ENCODE measurements around the gene TLR8.
A peak's percentile ranks its signal among the peaks of the same experiment; 100 is the strongest.

Gene TLR8

GRCh38 chrX:12878536-12878935 is 27.9 kb upstream of the TLR8 start:
- TF ChIP-seq SIN3A (IDR thresholded peaks at IDR 0.05; ENCODE audit: borderline replicate concordance, insufficient read depth, low read length), result no peak
- TF ChIP-seq FOXP2 (optimal IDR thresholded peaks at IDR 0.05; ENCODE audit: borderline replicate concordance, extremely low read depth, extremely low read length, insufficient read depth), result no peak
- TF ChIP-seq, protein P1, sequence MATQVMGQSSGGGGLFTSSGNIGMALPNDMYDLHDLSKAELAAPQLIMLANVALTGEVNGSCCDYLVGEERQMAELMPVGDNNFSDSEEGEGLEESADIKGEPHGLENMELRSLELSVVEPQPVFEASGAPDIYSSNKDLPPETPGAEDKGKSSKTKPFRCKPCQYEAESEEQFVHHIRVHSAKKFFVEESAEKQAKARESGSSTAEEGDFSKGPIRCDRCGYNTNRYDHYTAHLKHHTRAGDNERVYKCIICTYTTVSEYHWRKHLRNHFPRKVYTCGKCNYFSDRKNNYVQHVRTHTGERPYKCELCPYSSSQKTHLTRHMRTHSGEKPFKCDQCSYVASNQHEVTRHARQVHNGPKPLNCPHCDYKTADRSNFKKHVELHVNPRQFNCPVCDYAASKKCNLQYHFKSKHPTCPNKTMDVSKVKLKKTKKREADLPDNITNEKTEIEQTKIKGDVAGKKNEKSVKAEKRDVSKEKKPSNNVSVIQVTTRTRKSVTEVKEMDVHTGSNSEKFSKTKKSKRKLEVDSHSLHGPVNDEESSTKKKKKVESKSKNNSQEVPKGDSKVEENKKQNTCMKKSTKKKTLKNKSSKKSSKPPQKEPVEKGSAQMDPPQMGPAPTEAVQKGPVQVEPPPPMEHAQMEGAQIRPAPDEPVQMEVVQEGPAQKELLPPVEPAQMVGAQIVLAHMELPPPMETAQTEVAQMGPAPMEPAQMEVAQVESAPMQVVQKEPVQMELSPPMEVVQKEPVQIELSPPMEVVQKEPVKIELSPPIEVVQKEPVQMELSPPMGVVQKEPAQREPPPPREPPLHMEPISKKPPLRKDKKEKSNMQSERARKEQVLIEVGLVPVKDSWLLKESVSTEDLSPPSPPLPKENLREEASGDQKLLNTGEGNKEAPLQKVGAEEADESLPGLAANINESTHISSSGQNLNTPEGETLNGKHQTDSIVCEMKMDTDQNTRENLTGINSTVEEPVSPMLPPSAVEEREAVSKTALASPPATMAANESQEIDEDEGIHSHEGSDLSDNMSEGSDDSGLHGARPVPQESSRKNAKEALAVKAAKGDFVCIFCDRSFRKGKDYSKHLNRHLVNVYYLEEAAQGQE (IDR thresholded peaks at IDR 0.05; ENCODE audit: insufficient read depth in 1 of 2, low read depth in 2 of 2, low read length in 2 of 2), result no peak
- no peak for TF ChIP-seq TAF1 (IDR thresholded peaks at IDR 0.05; ENCODE audit: borderline replicate concordance, insufficient read depth, low read length)
- TF ChIP-seq POLR2AphosphoS5 (IDR thresholded peaks at IDR 0.05; ENCODE audit: low read depth, low read length), result no peak

GRCh38 chrX:12881914-12882313 is 24.5 kb upstream of the TLR8 start:
- TF ChIP-seq POLR2AphosphoS5 (IDR thresholded peaks at IDR 0.05; ENCODE audit: low read depth, low read length) (no peak), SIN3A (IDR thresholded peaks at IDR 0.05; ENCODE audit: borderline replicate concordance, insufficient read depth, low read length) (no peak), TAF1 (IDR thresholded peaks at IDR 0.05; ENCODE audit: borderline replicate concordance, insufficient read depth, low read length) (no peak), FOXP2 (optimal IDR thresholded peaks at IDR 0.05; ENCODE audit: borderline replicate concordance, extremely low read depth, extremely low read length, insufficient read depth) (no peak)
- TF ChIP-seq, protein P1 (IDR thresholded peaks at IDR 0.05; ENCODE audit: insufficient read depth in 1 of 2, low read depth in 2 of 2, low read length in 2 of 2), result no peak

GRCh38 chrX:12885508-12885907 is 20.9 kb upstream of the TLR8 start:
- TF ChIP-seq FOXP2 (optimal IDR thresholded peaks at IDR 0.05; ENCODE audit: borderline replicate concordance, extremely low read depth, extremely low read length, insufficient read depth), result no peak
- no peak for TF ChIP-seq TAF1 (IDR thresholded peaks at IDR 0.05; ENCODE audit: borderline replicate concordance, insufficient read depth, low read length)
- TF ChIP-seq SIN3A (IDR thresholded peaks at IDR 0.05; ENCODE audit: borderline replicate concordance, insufficient read depth, low read length), result no peak
- TF ChIP-seq, protein P1 (IDR thresholded peaks at IDR 0.05; ENCODE audit: insufficient read depth in 1 of 2, low read depth in 2 of 2, low read length in 2 of 2), result no peak
- no peak for TF ChIP-seq POLR2AphosphoS5 (IDR thresholded peaks at IDR 0.05; ENCODE audit: low read depth, low read length)

DNA sequence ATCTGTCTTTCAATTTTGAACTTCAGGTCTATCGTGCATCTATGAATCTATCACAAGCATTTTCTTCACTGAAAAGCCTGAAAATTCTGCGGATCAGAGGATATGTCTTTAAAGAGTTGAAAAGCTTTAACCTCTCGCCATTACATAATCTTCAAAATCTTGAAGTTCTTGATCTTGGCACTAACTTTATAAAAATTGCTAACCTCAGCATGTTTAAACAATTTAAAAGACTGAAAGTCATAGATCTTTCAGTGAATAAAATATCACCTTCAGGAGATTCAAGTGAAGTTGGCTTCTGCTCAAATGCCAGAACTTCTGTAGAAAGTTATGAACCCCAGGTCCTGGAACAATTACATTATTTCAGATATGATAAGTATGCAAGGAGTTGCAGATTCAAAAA is 19.9 kb upstream of the TLR8 start:
- no peak for TF ChIP-seq TAF1 (IDR thresholded peaks at IDR 0.05; ENCODE audit: borderline replicate concordance, insufficient read depth, low read length)
- TF ChIP-seq, protein P1 (IDR thresholded peaks at IDR 0.05; ENCODE audit: insufficient read depth in 1 of 2, low read depth in 2 of 2, low read length in 2 of 2), result no peak
- TF ChIP-seq POLR2AphosphoS5 (IDR thresholded peaks at IDR 0.05; ENCODE audit: low read depth, low read length), result no peak
- no peak for TF ChIP-seq SIN3A (IDR thresholded peaks at IDR 0.05; ENCODE audit: borderline replicate concordance, insufficient read depth, low read length)
- no peak for TF ChIP-seq FOXP2 (optimal IDR thresholded peaks at IDR 0.05; ENCODE audit: borderline replicate concordance, extremely low read depth, extremely low read length, insufficient read depth)

GRCh38 chrX:12887141-12887540 is 19.3 kb upstream of the TLR8 start:
- TF ChIP-seq SIN3A (IDR thresholded peaks at IDR 0.05; ENCODE audit: borderline replicate concordance, insufficient read depth, low read length), result no peak
- TF ChIP-seq, protein P1 (IDR thresholded peaks at IDR 0.05; ENCODE audit: insufficient read depth in 1 of 2, low read depth in 2 of 2, low read length in 2 of 2), result peak in 1 of 2 experiments; percentile 62; a peak in 1 of 4 replicates
- TF ChIP-seq FOXP2 (optimal IDR thresholded peaks at IDR 0.05; ENCODE audit: borderline replicate concordance, extremely low read depth, extremely low read length, insufficient read depth), result no peak
- TF ChIP-seq POLR2AphosphoS5 (IDR thresholded peaks at IDR 0.05; ENCODE audit: low read depth, low read length), result no peak
- no peak for TF ChIP-seq TAF1 (IDR thresholded peaks at IDR 0.05; ENCODE audit: borderline replicate concordance, insufficient read depth, low read length)
